Fibroblast of lung (primary cell): ENCODE measurements around the gene CSNK2A1. TPM values are rescaled to one million over a fixed set of nuclear protein-coding genes. Genes with fewer than 3 reads are reported as not detected.

Experiments
- DNase-seq, 2 donors: peaks; one replicate each; pipeline versions ENCODE4 v3.0.0 to v3.0.0-alpha.2; 2010; ENCODE audit warnings: low read depth in 2 of 2
- H2AFZ ChIP-seq: 2 replicates; pipeline ENCODE4 v1.5.1; 2012; ENCODE audit warnings: low read length, control low read depth, inconsistent platforms
- H3K27ac ChIP-seq: 2 replicates; pipeline ENCODE4 v1.5.1; 2011; ENCODE audit warnings: low read length, control low read depth; ENCODE audit not compliant: insufficient read depth
- H3K27me3 ChIP-seq: 2 replicates; pipeline ENCODE4 v1.5.1; 2011; ENCODE audit warnings: mild to moderate bottlenecking, low read length; ENCODE audit not compliant: control insufficient read depth, insufficient read depth
- H3K36me3 ChIP-seq: 2 replicates; pipeline ENCODE4 v1.5.1; 2011; ENCODE audit warnings: low read length; ENCODE audit not compliant: control insufficient read depth, insufficient read depth
- H3K4me1 ChIP-seq: 2 replicates; pipeline ENCODE4 v1.5.1; 2011; ENCODE audit warnings: low read length; ENCODE audit not compliant: control insufficient read depth, insufficient read depth; ENCODE audit errors: extremely low read depth
- H3K4me2 ChIP-seq: 2 replicates; pipeline ENCODE4 v1.5.1; 2011; ENCODE audit warnings: low read length, control low read depth; ENCODE audit not compliant: insufficient read depth; ENCODE audit errors: extremely low read depth
- H3K4me3 ChIP-seq, 4 experiments: fragments of 200-600 bp in 1 of 4; sonication (generic) in 1 of 4; replicated peaks in 1 of 4; 2 replicates each; pipeline ENCODE4 v1.5.1; 2011 to 2016; ENCODE audit warnings: low read length in 4 of 4, low read depth in 3 of 4, mild to moderate bottlenecking in 3 of 4, control low read depth in 2 of 4, inconsistent platforms in 1 of 4, mixed read lengths in 1 of 4; ENCODE audit not compliant: insufficient read depth in 1 of 4; ENCODE audit errors: control extremely low read depth in 1 of 4
- H3K79me2 ChIP-seq: 2 replicates; pipeline ENCODE4 v1.5.1; 2012; ENCODE audit warnings: mild to moderate bottlenecking, low read length, inconsistent platforms; ENCODE audit not compliant: control insufficient read depth, insufficient read depth
- H3K9ac ChIP-seq: 2 replicates; pipeline ENCODE4 v1.5.1; 2011; ENCODE audit warnings: mild to moderate bottlenecking, low read length, control low read depth; ENCODE audit not compliant: insufficient read depth
- H3K9me3 ChIP-seq: 2 replicates; pipeline ENCODE4 v1.5.1; 2012; ENCODE audit warnings: low read depth, low read length; ENCODE audit not compliant: control insufficient read depth, insufficient read depth
- H4K20me1 ChIP-seq: 2 replicates; pipeline ENCODE4 v1.5.1; 2011; ENCODE audit warnings: low read length; ENCODE audit not compliant: control insufficient read depth, insufficient read depth; ENCODE audit errors: extremely low read depth
- EZH2 ChIP-seq: IDR thresholded peaks from 2 replicates; pipeline ENCODE4 v1.5.1; 2012; ENCODE audit warnings: low read length, control low read depth, mild to moderate bottlenecking; ENCODE audit errors: missing control alignments
- polyA plus RNA-seq, 2 donors: library from polyadenylated mRNA; depleted of rRNA in 1 of 2; stranded (reverse) in 1 of 2; unstranded in 1 of 2; fragments of >200 nt; gene quantifications; 2 replicates each; pipeline ENCODE4 v1.2.1, GENCODE V29; 2011 to 2012; ENCODE audit warnings: missing spikeins in 1 of 2
- total RNA-seq: library from RNA; depleted of rRNA; stranded (reverse); fragments of >200 nt; gene quantifications from 2 replicates; pipeline ENCODE4 v1.2.1, GENCODE V29; 2014
- TF ChIP-seq, protein P1 (sequence below), 2 donors: IDR thresholded peaks in 1 of 2; conservative IDR thresholded peaks in 1 of 2; 1 replicate in 1 of 2; 2 replicates in 1 of 2; pipeline ENCODE4 v1.5.1; 2011 to 2012; ENCODE audit warnings: low read length in 2 of 2, control low read depth in 1 of 2, inconsistent platforms in 1 of 2, low read depth in 1 of 2, mild to moderate bottlenecking in 1 of 2

Gene CSNK2A1
- total and polyA plus RNA-seq, 2 donors (not counting 1 experiment from before 2014, with no cell fraction given), result 120 to 124 TPM

DNA sequence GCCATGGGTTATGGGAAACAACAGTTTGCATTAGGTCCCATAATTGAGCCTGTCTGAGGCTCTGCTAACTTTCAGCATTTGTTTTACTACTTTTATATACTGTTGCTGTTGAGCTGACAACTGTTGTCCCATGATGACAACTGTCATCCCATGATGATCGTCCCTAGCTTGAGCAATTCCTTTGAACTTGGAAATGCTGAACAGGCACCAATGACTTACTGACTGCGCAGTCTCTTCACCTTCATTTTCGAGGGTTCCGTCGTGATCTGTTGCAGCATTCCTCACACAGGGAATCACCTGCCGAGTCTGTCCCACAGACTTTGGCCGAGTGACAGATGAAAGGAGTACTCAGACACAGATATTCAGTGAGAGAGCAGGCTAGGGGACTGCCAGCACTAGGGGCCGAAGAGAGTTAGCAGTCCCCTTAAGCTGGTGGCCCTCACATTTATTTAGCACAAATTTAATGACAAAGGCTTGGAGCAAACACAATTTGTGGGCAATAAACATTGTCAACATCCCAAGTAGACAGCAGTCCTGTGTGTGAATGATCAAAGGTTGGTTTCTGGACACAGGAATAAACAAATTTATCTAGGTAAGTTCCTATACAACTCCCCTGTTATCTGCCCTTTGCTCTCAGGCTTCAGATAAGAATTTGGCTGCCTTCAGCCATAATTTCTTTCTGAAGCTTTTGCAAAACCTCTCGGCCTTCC is 71.3 kb downstream of the CSNK2A1 start:
- Histone ChIP-seq H3K9me3 (no peaks in the 10 kb centered on the region), H4K20me1 (no peaks in the 10 kb centered on the region), H3K27me3 (no peaks in the 10 kb centered on the region), H2AFZ (no peak overlapping the region), H3K4me1 (no peaks in the 10 kb centered on the region), H3K36me3 (peaks cover 3% of the 10 kb centered on the region), H3K79me2 (no peaks in the 10 kb centered on the region), H3K4me3 (no peak overlapping the region), H3K4me2 (no peak overlapping the region), H3K27ac (no peak overlapping the region), H3K9ac (no peak overlapping the region)
- DNase-seq, result no peak
- no peak for TF ChIP-seq EZH2
- TF ChIP-seq, protein P1, sequence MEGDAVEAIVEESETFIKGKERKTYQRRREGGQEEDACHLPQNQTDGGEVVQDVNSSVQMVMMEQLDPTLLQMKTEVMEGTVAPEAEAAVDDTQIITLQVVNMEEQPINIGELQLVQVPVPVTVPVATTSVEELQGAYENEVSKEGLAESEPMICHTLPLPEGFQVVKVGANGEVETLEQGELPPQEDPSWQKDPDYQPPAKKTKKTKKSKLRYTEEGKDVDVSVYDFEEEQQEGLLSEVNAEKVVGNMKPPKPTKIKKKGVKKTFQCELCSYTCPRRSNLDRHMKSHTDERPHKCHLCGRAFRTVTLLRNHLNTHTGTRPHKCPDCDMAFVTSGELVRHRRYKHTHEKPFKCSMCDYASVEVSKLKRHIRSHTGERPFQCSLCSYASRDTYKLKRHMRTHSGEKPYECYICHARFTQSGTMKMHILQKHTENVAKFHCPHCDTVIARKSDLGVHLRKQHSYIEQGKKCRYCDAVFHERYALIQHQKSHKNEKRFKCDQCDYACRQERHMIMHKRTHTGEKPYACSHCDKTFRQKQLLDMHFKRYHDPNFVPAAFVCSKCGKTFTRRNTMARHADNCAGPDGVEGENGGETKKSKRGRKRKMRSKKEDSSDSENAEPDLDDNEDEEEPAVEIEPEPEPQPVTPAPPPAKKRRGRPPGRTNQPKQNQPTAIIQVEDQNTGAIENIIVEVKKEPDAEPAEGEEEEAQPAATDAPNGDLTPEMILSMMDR (conservative IDR thresholded peaks at IDR 0.05 in 1 of 2, IDR thresholded peaks at IDR 0.05 in 1 of 2; ENCODE audit: low read depth in 1 of 2, low read length in 2 of 2), result no peak

DNA sequence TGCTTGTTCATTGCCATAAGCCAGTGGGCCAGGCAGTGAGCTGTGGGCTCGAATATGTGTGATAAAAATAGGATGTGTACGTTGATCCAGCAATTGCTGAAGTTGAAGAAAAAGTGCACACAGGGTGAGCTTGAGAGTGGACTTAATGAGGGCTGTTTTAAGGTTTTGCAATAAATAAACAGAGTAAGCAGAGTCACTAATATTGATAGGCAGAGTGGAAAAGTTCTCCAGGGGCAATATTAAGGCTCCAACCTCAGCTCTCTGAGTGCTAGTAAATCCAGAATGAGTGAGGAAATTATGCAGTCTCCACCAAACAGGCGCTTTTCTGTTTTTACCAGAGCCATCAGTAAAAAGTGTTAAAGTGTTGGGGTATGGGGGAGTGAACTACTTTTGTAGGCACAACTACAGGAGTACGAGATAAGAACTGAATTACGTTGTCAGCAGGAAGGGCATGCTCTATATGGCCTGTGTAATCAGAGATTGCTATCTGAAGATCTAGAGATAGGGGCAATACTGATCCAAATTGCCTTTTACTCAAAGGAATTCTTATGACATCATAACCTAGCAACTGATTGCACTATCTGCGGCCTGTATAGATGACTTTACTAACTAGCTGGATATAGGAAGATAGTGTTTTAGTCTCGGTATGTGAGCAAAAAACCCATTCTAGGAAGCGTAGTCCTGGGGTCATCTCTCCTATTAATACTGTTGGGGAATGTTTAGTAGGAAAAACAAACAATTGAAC is 73.7 kb downstream of the CSNK2A1 start:
- Histone ChIP-seq H3K9me3 (no peaks in the 10 kb centered on the region), H3K4me2 (no peak overlapping the region), H3K9ac (no peak overlapping the region), H3K79me2 (no peaks in the 10 kb centered on the region), H4K20me1 (no peaks in the 10 kb centered on the region), H3K36me3 (no peaks in the 10 kb centered on the region), H3K27me3 (no peaks in the 10 kb centered on the region), H2AFZ (no peak overlapping the region), H3K4me1 (no peaks in the 10 kb centered on the region), H3K27ac (no peak overlapping the region), H3K4me3 (no peak overlapping the region)
- TF ChIP-seq EZH2, result no peak
- TF ChIP-seq, protein P1 (conservative IDR thresholded peaks at IDR 0.05 in 1 of 2, IDR thresholded peaks at IDR 0.05 in 1 of 2; ENCODE audit: low read depth in 1 of 2, low read length in 2 of 2), result no peak
- DNase-seq, result no peak

DNA sequence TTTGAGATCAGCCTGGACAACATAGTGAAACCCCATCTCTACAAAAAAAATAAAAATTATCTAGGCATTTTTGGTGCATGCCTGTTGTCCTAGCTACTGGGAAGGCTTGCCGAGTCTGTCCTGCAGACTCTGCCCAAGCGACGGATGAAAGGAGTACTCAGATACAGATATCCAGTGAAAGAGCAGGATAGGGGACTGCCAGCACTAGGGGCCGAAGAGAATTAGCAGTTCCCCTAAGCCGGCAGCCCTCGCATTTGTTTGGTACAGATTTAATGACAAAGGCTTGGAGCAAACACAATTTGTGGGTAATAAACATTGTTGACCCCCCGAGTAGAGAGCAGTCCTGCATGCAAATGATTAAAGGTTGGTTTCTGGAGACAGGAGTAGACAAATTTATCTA is 75.8 kb downstream of the CSNK2A1 start:
- no peaks in the 10 kb centered on the region for H3K27me3 ChIP-seq
- no peak overlapping the region for H2AFZ ChIP-seq
- no peak overlapping the region for H3K4me2 ChIP-seq
- H3K9me3 ChIP-seq, result no peaks in the 10 kb centered on the region
- DNase-seq, result no peak
- no peak for TF ChIP-seq EZH2
- TF ChIP-seq, protein P1 (conservative IDR thresholded peaks at IDR 0.05 in 1 of 2, IDR thresholded peaks at IDR 0.05 in 1 of 2; ENCODE audit: low read depth in 1 of 2, low read length in 2 of 2), result no peak
- H3K36me3 ChIP-seq, result no peaks in the 10 kb centered on the region
- H3K27ac ChIP-seq, result no peak overlapping the region
- no peaks in the 10 kb centered on the region for H4K20me1 ChIP-seq
- H3K4me3 ChIP-seq, result no peak overlapping the region
- H3K9ac ChIP-seq, result no peak overlapping the region
- H3K79me2 ChIP-seq, result no peaks in the 10 kb centered on the region
- H3K4me1 ChIP-seq, result no peaks in the 10 kb centered on the region
